Astrocyte (in vitro differentiated cells and primary cell): ENCODE data around the gene TMEM42. TPM values are rescaled to one million over a fixed set of nuclear protein-coding genes. Genes with fewer than 3 reads are reported as not detected.
A peak's percentile ranks its signal among the peaks of the same experiment; 100 is the strongest.

Experiments
- DNase-seq: peaks from one replicate; pipeline ENCODE4 v3.0.0-alpha.2; 2010; ENCODE audit warnings: low read depth
- FAIRE-seq: peaks from 2 replicates; lab custom pipeline; 2011; peaks lifted over from hg19 to GRCh38; lab: Jason Lieb, UNC
- H2AFZ ChIP-seq: 2 replicates; pipeline ENCODE4 v1.6.0; 2012; ENCODE audit warnings: low read depth, low read length, inconsistent platforms
- H3K27ac ChIP-seq: 2 replicates; pipeline ENCODE4 v1.5.1; 2011; ENCODE audit warnings: low read depth, low read length, inconsistent platforms
- H3K27me3 ChIP-seq: 2 replicates; pipeline ENCODE4 v1.6.0; 2011; ENCODE audit warnings: low read length, inconsistent platforms; ENCODE audit not compliant: insufficient read depth
- H3K36me3 ChIP-seq: 2 replicates; pipeline ENCODE4 v1.5.1; 2011; ENCODE audit warnings: low read length, inconsistent platforms; ENCODE audit not compliant: insufficient read depth
- H3K4me1 ChIP-seq: 2 replicates; pipeline ENCODE4 v1.5.1; 2011; ENCODE audit warnings: low read length, inconsistent platforms; ENCODE audit not compliant: insufficient read depth
- H3K4me2 ChIP-seq: 2 replicates; pipeline ENCODE4 v1.6.0; 2012; ENCODE audit warnings: low read length, inconsistent platforms
- H3K4me3 ChIP-seq: 2 replicates; pipeline ENCODE4 v1.5.1; 2011; ENCODE audit warnings: low read depth, mild to moderate bottlenecking, low read length, inconsistent platforms; ENCODE audit not compliant: insufficient read depth
- H3K79me2 ChIP-seq: 2 replicates; pipeline ENCODE4 v1.6.0; 2012; ENCODE audit warnings: mild to moderate bottlenecking, low read length, inconsistent platforms; ENCODE audit not compliant: insufficient read depth
- H3K9ac ChIP-seq: 2 replicates; pipeline ENCODE4 v1.6.0; 2012; ENCODE audit warnings: mild to moderate bottlenecking, low read length, inconsistent platforms
- H3K9me3 ChIP-seq: 2 replicates; pipeline ENCODE4 v1.5.1; 2012; ENCODE audit warnings: low read depth, mild to moderate bottlenecking, low read length, inconsistent platforms; ENCODE audit not compliant: insufficient read depth
- H4K20me1 ChIP-seq: 2 replicates; pipeline ENCODE4 v1.6.0; 2012; ENCODE audit warnings: low read length, inconsistent platforms; ENCODE audit not compliant: insufficient read depth
- H3K27ac Mint-ChIP-seq: one replicate; pipeline ENCODE4 v1.8.0; 2021; ENCODE audit warnings: mild to moderate bottlenecking, mixed read lengths; ENCODE audit not compliant: unreplicated experiment
- H3K27me3 Mint-ChIP-seq: one replicate; pipeline ENCODE4 v1.8.0; 2021; ENCODE audit warnings: low read depth, mixed read lengths; ENCODE audit not compliant: unreplicated experiment
- H3K36me3 Mint-ChIP-seq: one replicate; pipeline ENCODE4 v1.8.0; 2021; ENCODE audit warnings: low read depth, mixed read lengths; ENCODE audit not compliant: unreplicated experiment
- H3K4me1 Mint-ChIP-seq: one replicate; pipeline ENCODE4 v1.8.0; 2021; ENCODE audit warnings: low read depth, mixed read lengths; ENCODE audit not compliant: unreplicated experiment
- H3K4me3 Mint-ChIP-seq: one replicate; pipeline ENCODE4 v1.8.0; 2021; ENCODE audit warnings: mild to moderate bottlenecking, moderate library complexity, mixed read lengths; ENCODE audit not compliant: unreplicated experiment
- H3K9me3 Mint-ChIP-seq: one replicate; pipeline ENCODE4 v1.8.0; 2021; ENCODE audit warnings: mild to moderate bottlenecking, mixed read lengths; ENCODE audit not compliant: unreplicated experiment
- CTCF ChIP-seq: IDR thresholded peaks from 2 replicates; pipeline ENCODE4 v1.5.1; 2011; ENCODE audit warnings: low read depth, mild to moderate bottlenecking, inconsistent platforms, low read length, moderate library complexity; ENCODE audit not compliant: insufficient read depth
- EZH2 ChIP-seq: IDR thresholded peaks from 2 replicates; pipeline ENCODE4 v1.6.1; 2012; ENCODE audit warnings: mild to moderate bottlenecking, low read length, inconsistent platforms; ENCODE audit not compliant: insufficient read depth
- total RNA-seq: library from RNA; stranded (reverse); gene quantifications from 2 replicates; pipeline ENCODE4 v1.2.1, GENCODE V29; 2021

Gene TMEM42
- total RNA-seq, 1 donor from 2014 or later = 6.9 TPM

DNA sequence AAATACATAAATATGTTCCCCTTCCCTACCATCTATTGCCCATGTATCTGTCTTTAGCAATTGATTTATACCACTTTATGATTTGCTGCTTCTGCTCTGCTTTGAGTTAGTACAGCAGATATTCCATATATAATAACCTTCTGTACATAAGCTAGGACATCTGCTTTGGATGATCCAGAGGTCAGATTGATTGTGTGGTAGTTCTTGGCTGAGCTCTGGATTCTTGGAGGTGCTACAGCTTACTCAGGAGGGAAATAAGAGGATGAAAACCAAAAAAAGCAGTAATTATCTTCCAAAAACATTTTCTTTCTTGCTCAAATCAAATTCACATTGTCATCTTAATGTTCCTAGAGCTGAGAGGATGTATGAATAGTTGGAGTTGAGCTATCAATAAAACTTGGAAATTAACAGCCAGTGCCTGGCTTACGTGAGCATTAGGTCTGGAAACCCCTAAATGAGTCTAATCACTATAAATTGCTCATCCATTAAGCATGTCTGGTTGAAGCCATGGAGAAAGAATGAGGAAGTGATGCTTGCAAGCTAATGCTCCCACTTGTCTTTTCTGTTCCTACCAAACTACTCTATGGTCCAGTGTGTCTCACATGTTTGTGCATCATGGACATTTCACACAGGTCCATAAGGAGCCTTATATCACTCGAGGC lies 36.3 kb upstream of the TMEM42 start:
- DNase-seq (peak; percentile 89), FAIRE-seq (peak; percentile 80)
- H3K4me3 Mint-ChIP-seq = no peak overlapping the region
- H3K36me3 Mint-ChIP-seq = peaks cover 3% of the 10 kb centered on the region
- Histone ChIP-seq H3K79me2 (no peaks in the 10 kb centered on the region), H3K4me3 (no peak overlapping the region), H3K4me1 (peaks cover 5% of the 10 kb centered on the region), H2AFZ (no peak overlapping the region), H3K9me3 (no peaks in the 10 kb centered on the region), H3K4me2 (no peak overlapping the region), H3K27me3 (no peaks in the 10 kb centered on the region), H3K36me3 (peaks cover 4% of the 10 kb centered on the region), H4K20me1 (no peaks in the 10 kb centered on the region), H3K9ac (no peak overlapping the region), H3K27ac (no peak overlapping the region)
- no peaks in the 10 kb centered on the region for H3K27me3 Mint-ChIP-seq
- TF ChIP-seq EZH2 (no peak), CTCF (no peak)
- peaks cover 11% of the 10 kb centered on the region for H3K4me1 Mint-ChIP-seq
- peak overlapping the region; percentile 66 for H3K27ac Mint-ChIP-seq
- peaks cover 7% of the 10 kb centered on the region for H3K9me3 Mint-ChIP-seq

DNA sequence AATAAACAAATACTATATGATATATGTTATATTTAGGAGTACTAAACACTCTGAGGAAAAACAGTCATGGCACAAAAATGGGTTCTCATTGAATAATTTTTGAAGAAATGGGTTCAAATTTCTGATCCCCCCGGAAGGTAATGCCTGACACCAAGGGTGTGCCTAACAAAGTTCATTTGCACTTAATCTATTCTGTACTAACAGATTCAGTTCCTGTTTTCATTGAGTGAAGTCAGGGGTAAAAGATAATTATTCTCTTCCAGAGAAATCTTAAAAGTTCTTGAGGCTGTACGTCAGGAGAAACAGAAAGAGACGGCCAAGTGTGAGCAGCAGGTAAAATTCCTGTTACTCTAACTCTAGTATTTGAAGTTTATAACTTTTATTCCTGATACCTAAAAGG lies 34.5 kb upstream of the TMEM42 start:
- no peaks in the 10 kb centered on the region for H3K79me2 ChIP-seq
- Mint-ChIP-seq H3K36me3 (peaks cover 3% of the 10 kb centered on the region), H3K27ac (no peak overlapping the region), H3K27me3 (no peaks in the 10 kb centered on the region), H3K9me3 (peaks cover 3% of the 10 kb centered on the region), H3K4me1 (peaks cover 11% of the 10 kb centered on the region), H3K4me3 (no peak overlapping the region)
- no peak for FAIRE-seq
- no peak overlapping the region for H3K4me2 ChIP-seq
- no peaks in the 10 kb centered on the region for H3K9me3 ChIP-seq
- no peak for DNase-seq
- no peak overlapping the region for H3K4me3 ChIP-seq
- no peaks in the 10 kb centered on the region for H4K20me1 ChIP-seq
- H2AFZ ChIP-seq = no peak overlapping the region
- H3K27ac ChIP-seq = no peak overlapping the region
- H3K27me3 ChIP-seq = no peaks in the 10 kb centered on the region
- TF ChIP-seq CTCF (no peak), EZH2 (no peak)
- no peak overlapping the region for H3K9ac ChIP-seq
- peaks cover 5% of the 10 kb centered on the region for H3K4me1 ChIP-seq
- H3K36me3 ChIP-seq = peaks cover 4% of the 10 kb centered on the region

GRCh38 chr3:44831232-44831631 lies 30.5 kb upstream of the TMEM42 start:
- Histone ChIP-seq H3K27ac (no peak overlapping the region), H3K4me2 (no peak overlapping the region), H3K9ac (no peak overlapping the region), H2AFZ (no peak overlapping the region), H3K79me2 (no peaks in the 10 kb centered on the region), H3K9me3 (no peaks in the 10 kb centered on the region), H3K4me1 (no peaks in the 10 kb centered on the region), H4K20me1 (no peaks in the 10 kb centered on the region), H3K27me3 (no peaks in the 10 kb centered on the region), H3K36me3 (peaks cover 7% of the 10 kb centered on the region), H3K4me3 (no peak overlapping the region)
- H3K4me3 Mint-ChIP-seq = no peak overlapping the region
- H3K27me3 Mint-ChIP-seq = no peaks in the 10 kb centered on the region
- DNase-seq (no peak), FAIRE-seq (no peak)
- no peak for TF ChIP-seq CTCF
- no peak for TF ChIP-seq EZH2
- H3K4me1 Mint-ChIP-seq = no peaks in the 10 kb centered on the region
- no peak overlapping the region for H3K27ac Mint-ChIP-seq
- peaks cover 2% of the 10 kb centered on the region for H3K9me3 Mint-ChIP-seq
- no peaks in the 10 kb centered on the region for H3K36me3 Mint-ChIP-seq
